Measurements from ENCODE around the gene SKIDA1.

The SKIDA1 gene

DNA sequence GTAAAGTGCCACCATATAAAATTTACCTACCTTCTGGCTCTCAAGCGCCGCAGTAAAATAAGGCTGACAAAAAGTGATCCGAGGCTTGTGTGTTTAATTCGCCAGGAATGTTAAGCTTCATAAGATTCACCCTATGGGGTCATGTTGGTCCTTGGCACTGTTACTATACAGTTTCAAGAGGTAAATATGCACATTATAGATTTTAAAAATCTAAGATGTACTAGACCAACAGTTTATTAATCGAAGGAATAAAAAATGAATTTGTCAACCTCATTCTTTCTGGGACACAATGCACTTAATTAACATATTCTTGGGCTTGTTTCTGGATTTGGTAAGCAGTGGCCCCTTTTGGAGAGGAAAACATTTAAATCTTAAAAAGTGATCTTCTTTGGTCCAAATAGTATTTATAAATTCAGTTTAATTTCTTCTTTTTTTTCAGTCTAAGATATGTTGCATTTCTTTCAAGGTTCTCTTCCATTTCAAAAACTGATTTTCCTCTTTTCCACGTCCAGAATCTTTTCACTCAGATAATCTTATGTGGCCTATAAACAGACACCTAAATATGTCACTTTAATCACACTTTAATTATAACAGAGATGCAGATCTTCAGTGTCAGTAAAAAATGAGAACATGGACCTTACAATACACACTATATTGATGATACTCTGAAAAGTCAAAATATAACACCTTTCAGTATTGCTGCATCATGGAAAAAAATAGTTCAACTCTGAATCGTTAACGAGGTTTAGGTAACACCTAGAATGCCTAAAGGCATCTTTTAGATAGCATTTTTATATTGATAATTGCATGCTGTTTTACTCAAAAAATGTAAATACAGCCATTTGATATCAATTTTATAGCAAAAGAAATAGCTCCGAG lies 3.8 kb upstream of the SKIDA1 start:
- DNase-seq (ENCODE audit: low spot score) = no peak

DNA sequence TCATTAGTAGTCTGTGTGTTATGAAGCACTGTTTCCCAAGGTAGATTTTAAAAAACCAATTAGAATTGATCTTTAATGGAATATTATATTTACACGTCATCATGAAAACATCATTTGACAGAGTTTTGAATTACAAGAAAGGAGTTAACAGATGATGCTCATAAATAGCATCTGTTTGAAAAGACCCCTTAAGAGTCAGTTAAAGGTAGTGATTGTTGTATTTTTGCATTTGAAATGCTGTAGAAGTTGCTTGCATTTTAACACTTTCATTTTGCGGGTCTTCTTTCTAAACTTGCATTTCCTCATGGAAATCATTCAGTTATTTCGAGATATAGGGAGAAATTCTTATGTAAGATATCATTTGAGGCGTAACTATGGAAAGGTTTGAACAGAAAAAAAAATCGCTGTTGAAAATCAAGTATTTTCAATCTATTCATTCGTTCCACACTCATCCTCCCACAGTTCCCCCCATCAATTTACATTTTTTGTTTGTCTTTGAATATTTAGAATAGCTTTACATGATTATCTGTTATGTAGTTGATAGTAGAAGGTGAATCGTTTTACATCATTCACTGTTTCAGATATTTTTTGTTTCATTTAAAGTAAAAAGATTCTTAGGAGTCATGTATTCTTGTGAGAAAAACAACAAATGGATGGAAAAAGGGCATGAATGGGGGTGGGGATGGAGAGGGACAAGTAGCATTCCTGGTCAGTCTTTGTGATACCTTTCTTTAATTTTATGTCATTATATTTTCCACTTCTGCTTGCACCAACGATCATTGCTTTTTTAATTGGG lies 3.0 kb upstream of the SKIDA1 start:
- no peak for DNase-seq (ENCODE audit: low spot score)

DNA sequence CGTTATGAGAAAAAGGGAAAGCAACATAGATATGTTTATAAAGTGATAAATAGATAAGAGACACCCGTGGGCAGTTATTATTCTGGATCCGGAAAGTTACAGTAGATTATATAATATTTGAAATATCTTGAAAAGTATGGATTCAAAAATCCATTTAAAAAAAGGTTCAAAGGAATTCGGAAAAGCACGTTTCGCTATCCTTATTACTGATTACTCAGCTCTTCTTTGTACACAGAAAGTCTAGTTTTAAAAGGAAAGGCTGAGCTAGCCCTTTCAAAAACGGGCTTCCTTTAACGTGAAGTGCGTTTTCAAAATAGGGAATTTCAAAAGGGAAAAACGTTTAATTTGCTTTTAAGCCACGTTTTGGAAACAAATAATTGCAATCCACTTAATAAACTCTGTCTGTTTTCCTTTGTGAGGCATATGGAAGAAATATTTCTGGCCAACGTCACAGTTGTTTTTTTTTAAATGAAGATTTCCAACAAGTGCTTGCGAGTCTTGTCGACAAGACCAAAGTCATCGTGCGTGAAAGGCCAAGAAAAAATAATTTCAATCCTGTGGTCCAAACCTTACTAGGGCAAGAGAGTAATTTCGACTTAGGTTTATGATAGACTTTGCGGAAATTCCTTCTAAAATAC lies 2.2 kb upstream of the SKIDA1 start:
- DNase-seq (ENCODE audit: low spot score) = peak; percentile 39

DNA sequence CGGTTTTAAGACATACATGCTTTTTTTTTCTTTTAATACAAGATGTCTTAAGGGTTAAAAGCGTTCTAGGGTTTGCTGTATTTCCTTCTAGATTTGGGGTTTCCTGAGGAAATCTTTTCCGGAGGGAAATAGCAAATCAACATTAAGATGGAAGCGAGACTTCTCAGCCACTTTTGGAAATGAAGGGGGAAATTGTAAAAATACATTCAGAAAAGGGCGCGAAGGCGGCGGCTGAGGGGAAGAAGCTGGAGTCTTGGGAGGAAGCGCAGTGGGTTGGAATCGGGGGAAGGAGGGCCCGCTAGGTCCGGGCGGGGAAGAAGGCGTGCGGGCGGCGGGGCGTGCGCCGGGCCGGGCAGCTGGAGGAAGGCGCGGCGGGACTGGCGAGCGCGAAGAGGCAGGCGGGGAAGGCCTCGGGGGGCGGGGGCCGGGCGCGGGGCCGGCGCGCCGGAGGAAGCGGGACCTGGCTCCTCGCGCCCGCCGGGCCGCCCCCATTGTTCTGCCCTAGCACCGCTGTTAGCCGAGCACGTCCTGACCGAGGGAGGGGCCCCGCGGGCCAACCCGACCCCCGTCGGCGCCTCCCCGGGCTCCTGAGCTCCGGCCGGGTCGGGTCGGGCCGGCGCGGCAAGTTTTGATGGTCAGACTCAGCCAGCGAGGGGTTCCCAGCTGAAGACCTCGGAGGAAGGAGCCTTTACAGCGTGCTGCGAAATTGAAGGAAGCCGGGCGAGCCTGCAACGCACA lies 1.5 kb upstream of the SKIDA1 start:
- peak; percentile 43 for DNase-seq (ENCODE audit: low spot score)

DNA sequence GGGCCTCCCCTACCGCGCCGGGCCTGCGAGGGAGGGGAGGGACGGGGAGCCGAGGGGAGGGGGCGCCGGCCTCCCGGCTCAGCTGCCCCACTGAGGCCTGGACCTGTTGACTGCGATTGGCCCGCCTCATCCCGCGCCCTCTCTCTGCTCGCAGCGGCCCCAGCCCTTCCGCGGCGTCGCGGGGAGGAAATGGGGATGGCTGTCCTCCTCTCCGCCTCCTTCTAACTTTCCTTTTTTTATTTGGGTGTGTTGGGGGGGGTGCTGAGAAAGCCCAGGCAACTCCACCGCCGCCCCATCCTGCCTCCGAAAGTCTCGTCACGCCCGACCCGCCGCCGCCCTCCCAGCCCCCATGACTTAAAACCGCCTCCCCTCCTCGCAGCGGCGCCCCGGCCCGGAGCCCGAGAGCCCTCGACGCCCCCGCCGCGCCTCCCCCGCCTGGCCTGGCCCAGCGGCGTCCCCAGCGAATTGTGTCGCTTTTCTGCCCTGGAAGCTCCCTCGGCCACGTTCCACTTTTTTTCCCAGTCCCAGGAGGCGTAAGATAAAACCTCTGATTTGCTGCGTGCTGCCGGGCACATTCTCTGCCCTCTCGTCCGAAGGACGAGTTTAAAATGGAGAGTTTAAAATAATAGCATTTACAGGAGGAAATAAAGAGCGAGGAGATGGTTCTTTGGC lies 842 bp upstream of the SKIDA1 start:
- peak; percentile 49 for DNase-seq (ENCODE audit: low spot score)

DNA sequence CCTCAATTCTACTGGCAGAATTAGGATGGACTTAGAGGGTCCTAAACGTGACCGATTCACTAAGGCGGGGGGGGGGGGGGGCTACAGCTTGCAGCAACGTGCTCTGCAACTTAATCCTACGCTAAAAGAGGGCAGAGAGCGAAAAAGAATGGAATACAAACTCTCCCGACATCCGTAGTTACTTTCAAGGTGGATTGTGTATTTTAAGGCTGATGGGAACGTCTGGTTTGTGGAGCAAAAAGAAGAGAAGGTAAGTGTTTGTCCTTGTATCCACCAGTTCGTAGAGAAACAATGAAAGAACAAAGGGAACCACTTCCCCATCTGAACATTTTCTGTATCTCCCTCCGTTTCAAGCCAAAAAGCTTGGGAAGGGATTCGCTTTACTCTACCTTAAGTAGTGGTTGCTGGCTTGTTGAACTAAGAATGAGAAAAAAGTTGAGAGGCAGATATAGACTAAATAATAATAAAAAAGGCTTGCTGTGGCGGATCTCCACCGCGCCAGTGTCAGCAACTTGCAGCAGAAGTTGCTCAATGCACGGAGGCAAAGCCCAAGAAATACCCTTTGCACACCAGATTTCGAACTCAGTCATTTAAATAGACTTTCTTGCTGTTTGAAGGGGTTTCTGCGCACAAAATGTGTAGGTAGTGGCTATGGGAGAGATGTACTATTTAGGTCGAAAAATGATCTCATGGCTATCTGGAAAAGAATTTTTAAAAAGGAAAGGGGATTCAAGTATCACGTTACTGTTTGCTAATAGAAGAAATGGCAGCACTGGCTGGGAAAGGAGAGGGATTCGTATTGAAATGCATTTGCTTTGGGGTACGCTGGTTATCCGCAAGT lies 736 bp downstream of the SKIDA1 start:
- no peak for DNase-seq (ENCODE audit: low spot score)

DNA sequence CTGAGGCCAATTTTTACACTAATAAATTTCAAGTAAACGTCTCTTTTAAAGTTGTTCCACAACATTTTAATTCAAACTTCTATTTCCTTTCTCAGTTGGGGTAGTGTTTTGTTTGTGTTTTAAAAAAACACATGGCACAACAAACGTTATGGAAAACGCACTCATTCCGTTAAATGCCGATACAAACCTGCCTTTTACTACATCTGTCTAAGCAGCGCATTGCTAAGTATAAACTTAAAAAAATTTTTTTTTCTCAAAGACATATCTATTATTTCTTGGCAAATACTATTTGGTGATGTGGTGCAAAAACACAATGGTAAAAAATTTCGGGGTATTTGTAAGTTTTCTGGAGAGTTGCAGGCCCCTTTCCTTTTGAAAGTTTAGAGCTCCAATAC lies 1.4 kb downstream of the SKIDA1 start:
- DNase-seq (ENCODE audit: low spot score) = no peak

DNA sequence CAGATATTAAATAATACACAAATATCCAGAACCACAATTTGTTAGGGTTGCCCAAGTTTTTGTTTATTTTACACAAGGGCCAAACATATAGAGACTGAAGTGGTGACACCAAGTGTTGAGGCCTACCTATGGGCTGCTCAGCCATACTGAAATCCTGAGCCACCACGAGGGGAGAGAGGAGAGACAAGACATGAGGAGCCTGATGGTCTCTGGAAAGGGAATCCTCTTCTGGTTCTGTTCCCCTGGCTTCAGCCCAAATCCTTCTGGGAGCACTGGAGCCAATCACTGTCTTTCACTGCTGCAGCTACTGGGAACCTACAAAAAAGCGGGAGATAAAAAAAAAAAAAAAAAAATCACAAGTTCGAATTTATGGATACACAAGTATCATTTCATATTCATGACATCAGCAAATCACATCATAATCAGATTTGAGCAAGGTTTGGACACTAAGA lies 1.9 kb downstream of the SKIDA1 start:
- no peak for DNase-seq (ENCODE audit: low spot score)

DNA sequence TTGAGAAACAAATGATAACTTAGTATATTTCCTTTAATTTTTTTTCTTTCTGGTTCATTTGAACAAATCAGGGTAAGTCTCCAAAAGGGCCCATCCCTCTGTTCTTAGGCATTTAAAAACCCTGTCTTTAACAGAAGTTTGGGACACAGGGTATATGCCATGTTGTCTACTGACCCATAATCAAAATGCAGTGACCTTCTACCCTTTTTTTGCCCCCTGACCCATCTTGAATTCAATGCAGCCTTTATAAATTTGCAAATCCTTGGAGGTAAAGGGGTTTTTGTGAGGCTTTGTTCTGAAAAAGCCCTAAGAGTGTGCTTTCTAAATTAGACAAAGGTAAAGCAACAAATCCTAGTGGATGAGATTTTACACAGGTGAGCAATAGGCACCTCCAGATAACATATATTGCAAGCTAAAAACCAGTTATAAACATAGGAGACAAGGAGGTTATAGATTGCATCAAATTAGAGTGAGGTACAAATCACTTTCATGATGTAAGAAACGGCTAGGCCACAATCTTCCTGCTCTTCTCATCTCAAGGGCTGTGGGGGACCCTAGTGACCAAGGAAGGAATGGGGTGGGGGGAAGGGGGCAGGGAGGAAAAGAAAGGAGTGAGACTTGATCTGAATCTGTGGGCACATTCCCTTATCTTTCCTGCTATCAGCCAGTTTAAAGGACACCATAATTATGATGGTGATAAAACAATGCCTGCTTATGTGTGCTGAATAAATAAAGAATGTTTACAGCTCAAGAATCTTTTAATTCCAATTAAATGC lies 2.7 kb downstream of the SKIDA1 start:
- no peak for DNase-seq (ENCODE audit: low spot score)

DNA sequence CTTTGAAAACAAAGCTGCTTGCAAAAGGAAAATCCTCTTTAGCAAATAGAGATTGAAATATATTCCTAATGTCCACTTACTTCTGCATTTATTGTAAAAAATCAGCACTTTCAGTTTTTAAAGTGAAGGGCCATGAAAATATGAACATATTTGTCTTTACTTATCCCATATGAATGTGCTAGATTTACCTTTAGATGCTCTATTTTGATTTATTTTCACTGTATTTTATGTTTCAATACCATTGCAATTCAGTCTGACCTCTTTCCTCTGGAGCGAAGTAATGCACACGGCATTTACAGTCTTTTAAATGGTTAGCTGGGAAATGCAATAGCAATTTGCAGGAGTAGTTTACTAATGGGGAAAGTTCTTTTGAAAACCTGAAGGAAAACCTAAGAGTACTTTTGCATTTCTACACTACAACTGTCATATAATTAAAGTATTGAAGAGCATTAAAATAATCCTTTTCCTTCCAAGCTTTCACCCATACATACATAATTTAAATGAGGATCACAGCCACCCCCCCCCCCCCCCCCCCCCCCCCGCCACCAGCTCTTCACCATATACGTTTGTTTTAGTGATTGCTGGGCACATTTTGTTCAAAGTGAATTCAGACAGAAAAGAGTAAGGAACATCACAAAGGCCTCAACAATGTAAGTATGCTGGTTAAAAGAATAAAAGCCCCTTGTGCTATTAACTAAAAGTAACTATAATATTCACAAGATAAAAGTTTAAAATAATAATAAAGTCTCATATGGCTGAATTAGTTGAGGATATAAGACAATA lies 3.5 kb downstream of the SKIDA1 start:
- DNase-seq (ENCODE audit: low spot score) = no peak

DNA sequence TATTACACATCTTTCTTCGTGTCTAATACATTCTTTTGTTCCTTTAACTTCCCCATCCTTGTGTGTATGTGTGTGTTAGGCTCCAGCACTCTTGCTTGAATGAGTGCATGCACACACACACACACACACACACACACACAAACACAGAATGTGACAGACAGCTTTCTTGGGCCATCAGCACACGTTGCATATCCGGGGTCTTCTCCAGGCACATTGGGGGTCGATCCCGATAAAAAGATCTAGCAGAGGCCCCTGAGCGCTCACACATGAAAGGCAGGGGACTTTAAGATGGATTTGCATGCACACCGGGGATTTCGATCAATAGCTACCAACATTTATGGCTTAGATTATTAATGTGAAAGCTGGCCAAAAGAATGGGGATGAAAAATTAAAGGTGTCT lies 4.5 kb downstream of the SKIDA1 start:
- DNase-seq (ENCODE audit: low spot score) = no peak

DNA sequence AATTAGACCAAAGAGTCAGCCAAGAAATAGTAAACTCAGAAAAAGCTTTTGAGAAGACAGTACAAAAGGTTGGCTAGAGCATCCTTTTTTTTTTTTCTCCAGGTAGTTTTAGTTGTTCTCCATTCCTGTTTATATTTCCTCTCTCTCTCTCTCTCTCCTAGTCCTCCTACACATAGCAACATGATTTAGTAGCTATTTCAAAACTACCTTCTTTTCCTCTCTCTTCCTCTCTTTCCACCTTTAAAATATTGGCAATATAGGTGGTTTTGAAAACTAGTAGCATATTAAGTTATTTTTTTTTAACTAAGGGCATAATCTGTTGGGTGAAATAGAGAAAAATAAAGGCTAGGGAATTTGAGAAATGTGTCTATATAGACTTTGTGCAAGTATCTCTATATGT lies 5.0 kb downstream of the SKIDA1 start:
- DNase-seq (ENCODE audit: low spot score) = no peak

DNA sequence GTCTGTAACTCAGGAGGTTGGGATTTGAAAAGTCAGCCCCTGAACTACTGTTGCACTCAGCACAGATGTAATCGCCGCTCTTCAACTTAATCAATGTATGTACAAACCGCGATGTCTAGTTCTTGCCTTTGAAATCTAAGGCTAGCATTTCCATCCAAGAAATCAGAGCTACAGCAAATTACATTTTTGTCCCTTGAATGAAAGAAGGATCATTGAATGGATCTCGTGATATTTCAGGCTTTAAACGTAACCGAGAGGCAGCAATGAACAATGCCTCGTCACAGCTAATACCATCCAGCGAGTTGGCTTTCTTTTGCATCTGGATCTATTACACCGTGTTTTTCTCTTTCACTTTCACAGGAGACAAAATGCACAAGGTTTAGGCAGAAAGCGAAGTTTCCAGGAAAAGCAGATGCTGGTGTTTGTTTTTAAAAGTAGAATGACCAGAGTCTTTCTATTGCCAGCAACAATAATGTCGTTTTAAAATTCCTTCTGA lies 5.5 kb downstream of the SKIDA1 start:
- no peak for DNase-seq (ENCODE audit: low spot score)

DNA sequence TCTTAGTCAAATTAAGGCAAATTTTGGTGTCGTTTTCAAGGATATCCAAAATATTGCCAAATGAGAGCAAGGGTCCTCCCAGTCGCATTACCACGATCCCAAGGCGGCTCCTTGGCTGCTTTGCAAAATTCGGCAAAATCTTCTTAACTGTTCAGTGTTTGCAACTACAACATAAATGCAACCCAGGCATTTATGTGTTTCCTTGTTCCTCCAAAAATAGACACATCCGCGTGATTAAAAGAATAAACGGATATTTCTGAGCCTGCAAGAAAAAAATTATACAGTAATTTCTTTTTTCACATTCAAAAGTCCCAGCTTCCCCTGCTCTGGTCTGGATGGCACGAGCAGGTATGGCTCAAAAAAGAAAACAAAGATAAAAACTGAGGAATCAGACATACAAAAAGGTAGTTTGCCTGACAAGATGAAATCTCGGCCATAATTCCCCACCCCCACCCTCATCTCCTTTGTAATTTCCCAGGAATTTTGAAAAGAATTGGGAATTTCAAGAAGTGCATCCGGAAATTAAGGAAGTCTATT lies 6.0 kb downstream of the SKIDA1 start:
- DNase-seq (ENCODE audit: low spot score) = no peak

DNA sequence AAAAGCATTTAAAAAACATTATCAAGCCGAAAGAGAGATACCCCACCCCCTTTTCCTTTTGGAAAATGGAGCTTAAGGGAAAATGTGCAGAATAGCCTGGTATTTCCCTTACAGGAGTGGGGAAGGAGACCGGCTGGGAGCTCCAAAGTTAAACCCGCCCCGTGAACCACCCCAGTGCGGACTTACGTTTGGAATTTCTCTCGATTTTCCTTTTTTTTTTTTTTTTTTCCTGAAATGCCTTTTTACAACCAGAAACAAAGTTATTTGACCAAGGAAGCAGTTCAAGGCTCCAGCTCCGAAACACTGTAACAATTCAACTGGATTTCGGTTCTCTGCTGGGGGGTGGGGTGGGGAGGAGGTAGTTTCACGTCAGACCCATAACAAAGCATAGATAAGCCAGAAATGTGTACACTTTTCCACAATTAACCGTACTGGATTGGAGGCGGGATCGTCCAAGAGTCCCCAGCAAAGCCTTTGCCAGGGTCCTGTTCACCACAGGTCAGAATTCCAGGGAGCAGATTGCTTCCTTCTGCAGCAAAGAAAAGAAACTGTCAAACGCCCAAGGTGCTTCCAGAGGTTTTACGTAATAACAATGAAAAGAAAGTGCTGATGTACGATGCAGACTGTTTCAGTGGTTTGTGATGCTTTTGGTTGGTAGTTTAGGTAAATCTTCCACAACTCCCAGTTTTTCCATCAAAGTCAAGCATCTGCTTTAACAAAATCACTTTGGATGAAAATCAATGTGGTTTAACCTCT lies 6.7 kb downstream of the SKIDA1 start:
- no peak for DNase-seq (ENCODE audit: low spot score)

DNA sequence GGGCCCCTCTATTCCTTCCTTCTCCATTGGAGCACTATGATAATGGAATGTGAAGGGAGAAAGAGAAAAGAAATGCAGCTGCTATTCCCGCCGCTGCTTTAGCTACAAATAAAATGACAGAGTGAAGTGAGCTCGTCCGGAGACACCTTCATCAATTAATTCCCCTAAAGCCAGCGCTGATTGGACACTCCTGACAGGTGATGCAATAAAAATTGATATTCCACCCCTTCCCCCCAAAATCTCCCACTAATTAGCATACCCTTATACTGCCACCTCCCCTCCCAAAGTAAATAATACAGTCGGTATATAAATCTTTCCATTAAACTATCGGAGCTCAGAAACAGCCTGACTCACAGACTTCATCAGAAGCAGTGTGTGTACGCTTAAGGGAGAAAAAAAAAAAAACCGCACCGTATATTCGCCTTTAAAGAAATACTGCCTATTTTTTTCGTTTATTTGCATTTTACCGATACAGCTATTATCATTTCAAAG lies 7.3 kb downstream of the SKIDA1 start:
- no peak for DNase-seq (ENCODE audit: low spot score)

Measured in hematopoietic multipotent progenitor cell treated with erythropoietin and hydrocortisone succinate and interleukin-3 and kit ligand, for 15 days (in vitro differentiated cells).